GM23338 (cell line): Measurements from ENCODE around the gene BAIAP2. TPM values are rescaled to one million over a fixed set of nuclear protein-coding genes. Genes with fewer than 3 reads are reported as not detected.

Experiments
- ATAC-seq: fragments of 200-7000 bp; cut with Tn5 transposase; 3 replicates; pipeline ENCODE4 v1.9.1; 2020
- DNase-seq: peaks from one replicate; pipeline ENCODE4 v3.0.0-alpha.2; 2015; ENCODE audit warnings: low spot score
- H2AFZ ChIP-seq: fragments of 200-600 bp; sonication (generic); 2 replicates; pipeline ENCODE4 v1.8.0; 2016; ENCODE audit warnings: antibody characterized with exemption, mild to moderate bottlenecking, moderate library complexity
- H3F3A ChIP-seq: fragments of 200-600 bp; sonication (generic); replicated peaks from 2 replicates; pipeline ENCODE4 v1.8.0; 2017; ENCODE audit warnings: antibody characterized with exemption, mixed run types, low read depth
- H3K27ac ChIP-seq: fragments of 200-600 bp; sonication (generic); 2 replicates; pipeline ENCODE4 v1.6.1; 2016; ENCODE audit warnings: low read depth
- H3K27me3 ChIP-seq: fragments of 200-600 bp; sonication (generic); 2 replicates; pipeline ENCODE4 v1.8.0; 2016; ENCODE audit warnings: mild to moderate bottlenecking, mixed run types, moderate library complexity; ENCODE audit not compliant: insufficient read depth
- H3K36me3 ChIP-seq: fragments of 200-600 bp; sonication (generic); 2 replicates; pipeline ENCODE4 v1.8.0; 2016; ENCODE audit warnings: mild to moderate bottlenecking; ENCODE audit not compliant: insufficient read depth
- H3K4me1 ChIP-seq: fragments of 200-600 bp; sonication (generic); 2 replicates; pipeline ENCODE4 v1.8.0; 2016; ENCODE audit warnings: mild to moderate bottlenecking, moderate library complexity; ENCODE audit not compliant: insufficient read depth
- H3K4me2 ChIP-seq: fragments of 200-600 bp; sonication (generic); 2 replicates; pipeline ENCODE4 v1.7.1; 2017; ENCODE audit warnings: mixed run types
- H3K4me3 ChIP-seq: fragments of 200-600 bp; sonication (generic); 2 replicates; pipeline ENCODE4 v1.6.1; 2016; ENCODE audit warnings: mixed run types
- H3K79me2 ChIP-seq: fragments of 200-600 bp; sonication (generic); replicated peaks from 2 replicates; pipeline ENCODE4 v1.8.0; 2017; ENCODE audit warnings: mild to moderate bottlenecking; ENCODE audit not compliant: insufficient read depth
- H3K9me2 ChIP-seq: fragments of 200-600 bp; sonication (generic); 2 replicates; pipeline ENCODE4 v1.8.0; 2017; ENCODE audit not compliant: insufficient read depth
- H4K20me1 ChIP-seq: fragments of 200-600 bp; sonication (generic); replicated peaks from 2 replicates; pipeline ENCODE4 v1.8.0; 2017; ENCODE audit warnings: mild to moderate bottlenecking; ENCODE audit not compliant: insufficient read depth
- H3K27ac Mint-ChIP-seq: 2 replicates; pipeline ENCODE4 v1.8.0; 2020; ENCODE audit warnings: inconsistent platforms, mild to moderate bottlenecking, moderate library complexity, mixed read lengths
- H3K27me3 Mint-ChIP-seq: 3 replicates; pipeline ENCODE4 v1.8.0; 2022; ENCODE audit warnings: low read depth, mild to moderate bottlenecking, moderate library complexity, mixed read lengths, inconsistent platforms; ENCODE audit not compliant: insufficient read depth, poor library complexity
- H3K36me3 Mint-ChIP-seq: 3 replicates; pipeline ENCODE4 v1.8.0; 2021; ENCODE audit warnings: low read depth, mild to moderate bottlenecking, inconsistent platforms, moderate library complexity, mixed read lengths
- H3K4me1 Mint-ChIP-seq: 3 replicates; pipeline ENCODE4 v1.8.0; 2020; ENCODE audit warnings: mild to moderate bottlenecking, inconsistent platforms, mixed read lengths
- H3K4me3 Mint-ChIP-seq: 3 replicates; pipeline ENCODE4 v1.8.0; 2021; ENCODE audit warnings: moderate library complexity, mild to moderate bottlenecking, inconsistent platforms, mixed read lengths
- H3K9me3 Mint-ChIP-seq: 3 replicates; pipeline ENCODE4 v1.8.0; 2020; ENCODE audit warnings: moderate library complexity, mild to moderate bottlenecking, inconsistent platforms, mixed read lengths
- CREB1 ChIP-seq: fragments of 250-450 bp; sonication (Bioruptor Pico); IDR thresholded peaks from 2 replicates; pipeline ENCODE4 v1.5.0; 2020; ENCODE audit warnings: low read depth, mild to moderate bottlenecking, moderate library complexity
- EZH2 ChIP-seq: fragments of 200-600 bp; sonication (generic); IDR thresholded peaks from one replicate; pipeline ENCODE4 v1.8.0; 2017; ENCODE audit warnings: antibody characterized with exemption, mild to moderate bottlenecking, low read depth; ENCODE audit not compliant: unreplicated experiment
- EZH2phosphoT487 ChIP-seq: fragments of 200-600 bp; sonication (generic); IDR thresholded peaks from one replicate; pipeline ENCODE4 v1.8.1; 2018; ENCODE audit warnings: antibody characterized with exemption; ENCODE audit not compliant: unreplicated experiment
- JUNB ChIP-seq: IDR thresholded peaks from one replicate; pipeline ENCODE4 v1.6.1; 2016; ENCODE audit warnings: antibody characterized with exemption; ENCODE audit not compliant: unreplicated experiment
- NANOG ChIP-seq: IDR thresholded peaks from 2 replicates; pipeline ENCODE4 v1.6.1; 2016; ENCODE audit warnings: antibody characterized with exemption, borderline replicate concordance
- POLR2AphosphoS5 ChIP-seq: IDR thresholded peaks from 2 replicates; pipeline ENCODE4 v1.6.1; 2016; ENCODE audit warnings: antibody characterized with exemption, low read depth
- STAT1 ChIP-seq: IDR thresholded peaks from one replicate; pipeline ENCODE4 v1.6.1; 2016; ENCODE audit warnings: antibody characterized with exemption; ENCODE audit not compliant: unreplicated experiment
- ZNF114 ChIP-seq: fragments of 250-450 bp; sonication (Bioruptor Pico); IDR thresholded peaks from 2 replicates; pipeline ENCODE4 v1.5.0; 2020; ENCODE audit warnings: mild to moderate bottlenecking, moderate library complexity
- ZNF331 ChIP-seq: fragments of 250-450 bp; sonication (Bioruptor Pico); IDR thresholded peaks from 2 replicates; pipeline ENCODE4 v1.5.0; 2020; ENCODE audit warnings: low read depth, mild to moderate bottlenecking, moderate library complexity
- ZNF462 ChIP-seq: fragments of 250-450 bp; sonication (Bioruptor Pico); IDR thresholded peaks from 2 replicates; pipeline ENCODE4 v1.5.0; 2020; ENCODE audit warnings: mild to moderate bottlenecking, moderate library complexity
- polyA plus RNA-seq: library from polyadenylated mRNA; unstranded; fragments of >200 nt; fragmentation: Nextera tagmentation; extraction: Ambion mirVana; gene quantifications from 2 replicates; pipeline ENCODE4 v1.2.1, GENCODE V29; 2016
- total RNA-seq: library from RNA; depleted of rRNA; stranded (reverse); fragments of >200 nt; shearing (Covaris generic); gene quantifications from 2 replicates; pipeline ENCODE4 v1.2.3, GENCODE V29; 2014
- TF ChIP-seq, protein P1 (sequence below): IDR thresholded peaks from 2 replicates; pipeline ENCODE4 v1.6.1; 2016; ENCODE audit warnings: antibody characterized with exemption
- TF ChIP-seq, protein P2 (sequence below), 2 experiments: fragments of 200-600 bp in 1 of 2; sonication (generic) in 1 of 2; conservative IDR thresholded peaks; 2 replicates each; pipeline versions ENCODE4 v1.5.1 to v1.6.1; 2016 to 2017; ENCODE audit warnings: antibody characterized with exemption in 2 of 2, low read depth in 2 of 2, mild to moderate bottlenecking in 2 of 2, moderate library complexity in 1 of 2
- TF ChIP-seq, protein P3 (sequence below): IDR thresholded peaks from one replicate; pipeline ENCODE4 v1.6.1; 2018; ENCODE audit warnings: antibody characterized with exemption; ENCODE audit not compliant: unreplicated experiment

Gene BAIAP2
- total and polyA plus RNA-seq, 2 experiments from 2014 or later: 21.7 to 22.7 TPM

DNA sequence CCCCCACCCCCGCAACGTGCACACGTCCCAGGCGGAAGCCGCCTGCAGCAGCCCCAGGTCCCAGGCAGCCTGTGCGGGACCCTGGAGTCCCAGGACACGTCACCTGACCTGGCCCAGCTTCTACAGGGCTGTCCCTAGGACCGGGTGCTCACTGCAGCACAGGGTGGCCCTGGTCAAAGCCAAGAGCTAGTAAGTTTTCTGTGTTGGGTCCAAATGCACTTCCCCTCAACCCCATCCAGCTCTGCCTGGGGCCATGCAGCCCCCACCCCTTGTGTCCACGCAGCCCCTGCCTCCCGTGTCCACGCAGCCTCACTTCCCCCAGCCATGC is 108.2 kb downstream of the BAIAP2 start (continued):
- TF ChIP-seq ZNF331 (CRISPR knock-in tag): no peak

GRCh38 chr17:81143717-81144422 is 108.9 kb downstream of the BAIAP2 start:
- H3K36me3 ChIP-seq: no peaks in the 10 kb centered on the region
- no peak overlapping the region for H3K27ac Mint-ChIP-seq
- H3F3A ChIP-seq: peaks cover under 1% of the 10 kb centered on the region; the same call in 1 of the 2 replicates
- H3K4me3 Mint-ChIP-seq: no peak overlapping the region
- no peak overlapping the region for H3K27ac ChIP-seq
- H4K20me1 ChIP-seq: no peaks in the 10 kb centered on the region
- H3K4me3 ChIP-seq: no peak overlapping the region
- DNase-seq (no peak), ATAC-seq (no peak)
- no peaks in the 10 kb centered on the region for H3K9me2 ChIP-seq
- no peak overlapping the region for H3K4me2 ChIP-seq
- no peaks in the 10 kb centered on the region for H3K79me2 ChIP-seq
- TF ChIP-seq ZNF331 (CRISPR knock-in tag) (no peak), ZNF114 (no peak), JUNB (no peak), NANOG (no peak), STAT1 (no peak), CREB1 (CRISPR knock-in tag) (no peak), EZH2 (no peak), EZH2phosphoT487 (no peak), ZNF462 (CRISPR knock-in tag) (no peak), POLR2AphosphoS5 (no peak)
- TF ChIP-seq, protein P1, sequence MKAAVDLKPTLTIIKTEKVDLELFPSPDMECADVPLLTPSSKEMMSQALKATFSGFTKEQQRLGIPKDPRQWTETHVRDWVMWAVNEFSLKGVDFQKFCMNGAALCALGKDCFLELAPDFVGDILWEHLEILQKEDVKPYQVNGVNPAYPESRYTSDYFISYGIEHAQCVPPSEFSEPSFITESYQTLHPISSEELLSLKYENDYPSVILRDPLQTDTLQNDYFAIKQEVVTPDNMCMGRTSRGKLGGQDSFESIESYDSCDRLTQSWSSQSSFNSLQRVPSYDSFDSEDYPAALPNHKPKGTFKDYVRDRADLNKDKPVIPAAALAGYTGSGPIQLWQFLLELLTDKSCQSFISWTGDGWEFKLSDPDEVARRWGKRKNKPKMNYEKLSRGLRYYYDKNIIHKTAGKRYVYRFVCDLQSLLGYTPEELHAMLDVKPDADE: no peak
- TF ChIP-seq, protein P2, sequence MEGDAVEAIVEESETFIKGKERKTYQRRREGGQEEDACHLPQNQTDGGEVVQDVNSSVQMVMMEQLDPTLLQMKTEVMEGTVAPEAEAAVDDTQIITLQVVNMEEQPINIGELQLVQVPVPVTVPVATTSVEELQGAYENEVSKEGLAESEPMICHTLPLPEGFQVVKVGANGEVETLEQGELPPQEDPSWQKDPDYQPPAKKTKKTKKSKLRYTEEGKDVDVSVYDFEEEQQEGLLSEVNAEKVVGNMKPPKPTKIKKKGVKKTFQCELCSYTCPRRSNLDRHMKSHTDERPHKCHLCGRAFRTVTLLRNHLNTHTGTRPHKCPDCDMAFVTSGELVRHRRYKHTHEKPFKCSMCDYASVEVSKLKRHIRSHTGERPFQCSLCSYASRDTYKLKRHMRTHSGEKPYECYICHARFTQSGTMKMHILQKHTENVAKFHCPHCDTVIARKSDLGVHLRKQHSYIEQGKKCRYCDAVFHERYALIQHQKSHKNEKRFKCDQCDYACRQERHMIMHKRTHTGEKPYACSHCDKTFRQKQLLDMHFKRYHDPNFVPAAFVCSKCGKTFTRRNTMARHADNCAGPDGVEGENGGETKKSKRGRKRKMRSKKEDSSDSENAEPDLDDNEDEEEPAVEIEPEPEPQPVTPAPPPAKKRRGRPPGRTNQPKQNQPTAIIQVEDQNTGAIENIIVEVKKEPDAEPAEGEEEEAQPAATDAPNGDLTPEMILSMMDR (conservative IDR thresholded peaks at IDR 0.05; ENCODE audit: low read depth in 2 of 2): no peak
- TF ChIP-seq, protein P3, sequence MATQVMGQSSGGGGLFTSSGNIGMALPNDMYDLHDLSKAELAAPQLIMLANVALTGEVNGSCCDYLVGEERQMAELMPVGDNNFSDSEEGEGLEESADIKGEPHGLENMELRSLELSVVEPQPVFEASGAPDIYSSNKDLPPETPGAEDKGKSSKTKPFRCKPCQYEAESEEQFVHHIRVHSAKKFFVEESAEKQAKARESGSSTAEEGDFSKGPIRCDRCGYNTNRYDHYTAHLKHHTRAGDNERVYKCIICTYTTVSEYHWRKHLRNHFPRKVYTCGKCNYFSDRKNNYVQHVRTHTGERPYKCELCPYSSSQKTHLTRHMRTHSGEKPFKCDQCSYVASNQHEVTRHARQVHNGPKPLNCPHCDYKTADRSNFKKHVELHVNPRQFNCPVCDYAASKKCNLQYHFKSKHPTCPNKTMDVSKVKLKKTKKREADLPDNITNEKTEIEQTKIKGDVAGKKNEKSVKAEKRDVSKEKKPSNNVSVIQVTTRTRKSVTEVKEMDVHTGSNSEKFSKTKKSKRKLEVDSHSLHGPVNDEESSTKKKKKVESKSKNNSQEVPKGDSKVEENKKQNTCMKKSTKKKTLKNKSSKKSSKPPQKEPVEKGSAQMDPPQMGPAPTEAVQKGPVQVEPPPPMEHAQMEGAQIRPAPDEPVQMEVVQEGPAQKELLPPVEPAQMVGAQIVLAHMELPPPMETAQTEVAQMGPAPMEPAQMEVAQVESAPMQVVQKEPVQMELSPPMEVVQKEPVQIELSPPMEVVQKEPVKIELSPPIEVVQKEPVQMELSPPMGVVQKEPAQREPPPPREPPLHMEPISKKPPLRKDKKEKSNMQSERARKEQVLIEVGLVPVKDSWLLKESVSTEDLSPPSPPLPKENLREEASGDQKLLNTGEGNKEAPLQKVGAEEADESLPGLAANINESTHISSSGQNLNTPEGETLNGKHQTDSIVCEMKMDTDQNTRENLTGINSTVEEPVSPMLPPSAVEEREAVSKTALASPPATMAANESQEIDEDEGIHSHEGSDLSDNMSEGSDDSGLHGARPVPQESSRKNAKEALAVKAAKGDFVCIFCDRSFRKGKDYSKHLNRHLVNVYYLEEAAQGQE: no peak
- H3K27me3 ChIP-seq: no peaks in the 10 kb centered on the region
- H2AFZ ChIP-seq: no peak overlapping the region
- peaks cover 20% of the 10 kb centered on the region for H3K27me3 Mint-ChIP-seq
- H3K4me1 ChIP-seq: no peaks in the 10 kb centered on the region
- H3K36me3 Mint-ChIP-seq: no peaks in the 10 kb centered on the region
- no peaks in the 10 kb centered on the region for H3K4me1 Mint-ChIP-seq
- peaks cover 8% of the 10 kb centered on the region for H3K9me3 Mint-ChIP-seq
